SK-N-SH treated with all-trans-retinoic acid at 6 μM for 48 hours (cell line): Measurements from ENCODE around the gene AHCTF1.

Experiments used
- ATAC-seq: fragments of 200-7000 bp; cut with Tn5 transposase; 3 replicates; pipeline ENCODE4 v1.9.1; 2020; ENCODE audit warnings: mild to moderate bottlenecking, moderate library complexity
- ARNTL ChIP-seq: fragments of 450-650 bp; formaldehyde crosslinking; IDR thresholded peaks from 2 replicates; pipeline ENCODE4 v1.5.0; 2020; ENCODE audit warnings: low read depth, mild to moderate bottlenecking, moderate library complexity, borderline replicate concordance
- CREB5 ChIP-seq: fragments of 250-450 bp; sonication (Bioruptor Pico); IDR thresholded peaks from 2 replicates; pipeline ENCODE4 v1.5.1; 2020; ENCODE audit warnings: low read depth, mild to moderate bottlenecking, moderate library complexity
- CSDC2 ChIP-seq: fragments of 250-450 bp; sonication (Bioruptor Pico); IDR thresholded peaks from 2 replicates; pipeline ENCODE4 v1.5.0; 2020; ENCODE audit warnings: mild to moderate bottlenecking, moderate library complexity
- CSRNP3 ChIP-seq: fragments of 250-450 bp; sonication (Bioruptor Pico); IDR thresholded peaks from 2 replicates; pipeline ENCODE4 v1.5.1; 2021; ENCODE audit warnings: mild to moderate bottlenecking, moderate library complexity
- ESRRG ChIP-seq: fragments of 250-450 bp; sonication (Bioruptor Pico); IDR thresholded peaks from 2 replicates; pipeline ENCODE4 v1.6.1; 2021; ENCODE audit warnings: mild to moderate bottlenecking
- GLIS3 ChIP-seq: fragments of 250-450 bp; sonication (Bioruptor Pico); IDR thresholded peaks from 2 replicates; pipeline ENCODE4 v1.5.0; 2020; ENCODE audit warnings: mild to moderate bottlenecking, moderate library complexity
- ISL1 ChIP-seq: fragments of 250-450 bp; sonication (Bioruptor Pico); IDR thresholded peaks from 2 replicates; pipeline ENCODE4 v2.1.2; 2022; ENCODE audit warnings: mild to moderate bottlenecking, moderate library complexity
- OSR1 ChIP-seq: fragments of 250-450 bp; sonication (Bioruptor Pico); IDR thresholded peaks from 2 replicates; pipeline ENCODE4 v1.8.0; 2022; ENCODE audit warnings: moderate library complexity, mild to moderate bottlenecking, inconsistent platforms
- PATZ1 ChIP-seq: fragments of 250-450 bp; sonication (Bioruptor Pico); IDR thresholded peaks from 2 replicates; pipeline ENCODE4 v1.8.0; 2020; ENCODE audit warnings: mild to moderate bottlenecking, moderate library complexity, borderline replicate concordance
- PPARA ChIP-seq: fragments of 250-450 bp; sonication (Bioruptor Pico); IDR thresholded peaks from 2 replicates; pipeline ENCODE4 v1.5.0; 2020; ENCODE audit warnings: mild to moderate bottlenecking, borderline replicate concordance
- SNAI2 ChIP-seq: fragments of 250-450 bp; sonication (Bioruptor Pico); IDR thresholded peaks from 2 replicates; pipeline ENCODE4 v1.5.0; 2020; ENCODE audit warnings: mild to moderate bottlenecking, moderate library complexity
- TCF4 ChIP-seq: fragments of 250-450 bp; sonication (Bioruptor Pico); IDR thresholded peaks from 2 replicates; pipeline ENCODE4 v1.8.0; 2021; ENCODE audit warnings: mild to moderate bottlenecking, moderate library complexity, borderline replicate concordance
- TOX ChIP-seq: fragments of 250-450 bp; sonication (Bioruptor Pico); IDR thresholded peaks from 2 replicates; pipeline ENCODE4 v1.8.0; 2021; ENCODE audit warnings: mild to moderate bottlenecking, moderate library complexity, borderline replicate concordance
- ZC3H10 ChIP-seq: fragments of 250-450 bp; sonication (Bioruptor Pico); IDR thresholded peaks from 2 replicates; pipeline ENCODE4 v1.5.1; 2021; ENCODE audit warnings: mild to moderate bottlenecking, moderate library complexity
- ZFP30 ChIP-seq: fragments of 450-650 bp; formaldehyde crosslinking; IDR thresholded peaks from 2 replicates; pipeline ENCODE4 v1.5.0; 2022; ENCODE audit warnings: mild to moderate bottlenecking, moderate library complexity
- ZNF565 ChIP-seq: fragments of 450-650 bp; formaldehyde crosslinking; conservative IDR thresholded peaks from 2 replicates; pipeline ENCODE4 v1.5.0; 2020; ENCODE audit warnings: low read depth, mild to moderate bottlenecking, moderate library complexity
- ZNF70 ChIP-seq: fragments of 450-650 bp; formaldehyde crosslinking; IDR thresholded peaks from 2 replicates; pipeline ENCODE4 v1.5.0; 2020; ENCODE audit warnings: mild to moderate bottlenecking, moderate library complexity
- TF ChIP-seq, protein P1 (sequence below): fragments of 250-450 bp; sonication (Bioruptor Pico); IDR thresholded peaks from 2 replicates; pipeline ENCODE4 v1.5.0; 2020; ENCODE audit warnings: mild to moderate bottlenecking, moderate library complexity
- TF ChIP-seq, protein P2 (sequence below): fragments of 250-450 bp; sonication (Bioruptor Pico); IDR thresholded peaks from 2 replicates; pipeline ENCODE4 v1.8.0; 2021; ENCODE audit warnings: low read depth, mild to moderate bottlenecking, moderate library complexity, borderline replicate concordance

The AHCTF1 gene

DNA sequence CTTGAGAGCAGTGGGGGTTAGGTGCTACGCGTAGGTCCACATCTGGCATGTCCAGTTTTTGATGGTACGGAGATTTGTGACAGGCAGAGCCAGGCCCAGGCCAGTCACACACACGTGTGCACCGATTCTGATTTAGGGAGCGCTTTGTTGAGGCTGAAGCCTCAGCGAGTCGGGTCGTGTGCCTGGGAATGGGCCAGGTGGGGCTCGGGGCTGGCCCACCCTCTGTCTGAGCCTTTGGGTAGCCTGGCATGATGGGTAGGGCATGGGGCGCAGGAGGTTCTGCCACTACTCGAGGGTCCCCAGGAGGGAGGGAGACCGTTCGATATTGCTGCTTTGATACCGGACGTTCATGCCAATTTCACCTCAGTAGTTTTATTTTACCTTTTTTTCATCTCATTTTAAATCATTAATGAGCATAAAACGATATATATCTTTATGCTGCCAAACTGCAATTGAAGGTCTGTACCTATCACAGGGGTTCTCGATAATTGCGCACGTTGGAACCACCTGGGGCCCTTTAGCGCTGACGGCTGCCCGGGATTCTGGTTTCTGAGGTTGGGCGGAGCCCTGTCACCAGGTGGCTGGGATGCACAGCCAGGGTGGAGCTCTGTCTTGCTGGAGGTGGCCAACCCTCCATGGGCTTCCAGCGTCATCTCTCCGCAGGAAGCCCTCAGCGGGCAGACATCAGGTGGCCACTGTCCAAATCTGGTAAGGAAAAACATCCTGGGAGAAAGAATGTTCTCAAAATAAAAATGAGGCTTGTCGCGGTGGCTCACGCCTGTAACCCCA is 135.6 kb downstream of the AHCTF1 start:
- ATAC-seq = no peak
- TF ChIP-seq ZC3H10 (CRISPR knock-in tag) = no peak

GRCh38 chr1:246794828-246795671 is 136.7 kb downstream of the AHCTF1 start:
- peak; percentile 10 for ATAC-seq
- no peak for TF ChIP-seq CSRNP3 (CRISPR knock-in tag)
- TF ChIP-seq ESRRG (CRISPR knock-in tag) = no peak
- no peak for TF ChIP-seq ZFP30
- no peak for TF ChIP-seq GLIS3 (CRISPR knock-in tag)
- TF ChIP-seq OSR1 (CRISPR knock-in tag) = no peak
- no peak for TF ChIP-seq ISL1
- TF ChIP-seq TOX (CRISPR knock-in tag) = no peak
- TF ChIP-seq ZNF565 (CRISPR knock-in tag) = no peak
- TF ChIP-seq, protein P1, sequence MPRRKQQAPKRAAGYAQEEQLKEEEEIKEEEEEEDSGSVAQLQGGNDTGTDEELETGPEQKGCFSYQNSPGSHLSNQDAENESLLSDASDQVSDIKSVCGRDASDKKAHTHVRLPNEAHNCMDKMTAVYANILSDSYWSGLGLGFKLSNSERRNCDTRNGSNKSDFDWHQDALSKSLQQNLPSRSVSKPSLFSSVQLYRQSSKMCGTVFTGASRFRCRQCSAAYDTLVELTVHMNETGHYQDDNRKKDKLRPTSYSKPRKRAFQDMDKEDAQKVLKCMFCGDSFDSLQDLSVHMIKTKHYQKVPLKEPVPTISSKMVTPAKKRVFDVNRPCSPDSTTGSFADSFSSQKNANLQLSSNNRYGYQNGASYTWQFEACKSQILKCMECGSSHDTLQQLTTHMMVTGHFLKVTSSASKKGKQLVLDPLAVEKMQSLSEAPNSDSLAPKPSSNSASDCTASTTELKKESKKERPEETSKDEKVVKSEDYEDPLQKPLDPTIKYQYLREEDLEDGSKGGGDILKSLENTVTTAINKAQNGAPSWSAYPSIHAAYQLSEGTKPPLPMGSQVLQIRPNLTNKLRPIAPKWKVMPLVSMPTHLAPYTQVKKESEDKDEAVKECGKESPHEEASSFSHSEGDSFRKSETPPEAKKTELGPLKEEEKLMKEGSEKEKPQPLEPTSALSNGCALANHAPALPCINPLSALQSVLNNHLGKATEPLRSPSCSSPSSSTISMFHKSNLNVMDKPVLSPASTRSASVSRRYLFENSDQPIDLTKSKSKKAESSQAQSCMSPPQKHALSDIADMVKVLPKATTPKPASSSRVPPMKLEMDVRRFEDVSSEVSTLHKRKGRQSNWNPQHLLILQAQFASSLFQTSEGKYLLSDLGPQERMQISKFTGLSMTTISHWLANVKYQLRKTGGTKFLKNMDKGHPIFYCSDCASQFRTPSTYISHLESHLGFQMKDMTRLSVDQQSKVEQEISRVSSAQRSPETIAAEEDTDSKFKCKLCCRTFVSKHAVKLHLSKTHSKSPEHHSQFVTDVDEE (CRISPR knock-in tag) = no peak
- no peak for TF ChIP-seq ARNTL
- no peak for TF ChIP-seq PATZ1 (CRISPR knock-in tag)
- TF ChIP-seq ZNF70 (CRISPR knock-in tag) = no peak
- TF ChIP-seq PPARA (CRISPR knock-in tag) = no peak
- TF ChIP-seq, protein P2, sequence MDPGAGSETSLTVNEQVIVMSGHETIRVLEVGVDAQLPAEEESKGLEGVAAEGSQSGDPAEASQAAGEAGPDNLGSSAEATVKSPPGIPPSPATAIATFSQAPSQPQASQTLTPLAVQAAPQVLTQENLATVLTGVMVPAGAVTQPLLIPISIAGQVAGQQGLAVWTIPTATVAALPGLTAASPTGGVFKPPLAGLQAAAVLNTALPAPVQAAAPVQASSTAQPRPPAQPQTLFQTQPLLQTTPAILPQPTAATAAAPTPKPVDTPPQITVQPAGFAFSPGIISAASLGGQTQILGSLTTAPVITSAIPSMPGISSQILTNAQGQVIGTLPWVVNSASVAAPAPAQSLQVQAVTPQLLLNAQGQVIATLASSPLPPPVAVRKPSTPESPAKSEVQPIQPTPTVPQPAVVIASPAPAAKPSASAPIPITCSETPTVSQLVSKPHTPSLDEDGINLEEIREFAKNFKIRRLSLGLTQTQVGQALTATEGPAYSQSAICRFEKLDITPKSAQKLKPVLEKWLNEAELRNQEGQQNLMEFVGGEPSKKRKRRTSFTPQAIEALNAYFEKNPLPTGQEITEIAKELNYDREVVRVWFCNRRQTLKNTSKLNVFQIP (CRISPR knock-in tag) = no peak
- no peak for TF ChIP-seq CSDC2 (CRISPR knock-in tag)
- no peak for TF ChIP-seq CREB5 (CRISPR knock-in tag)
- TF ChIP-seq TCF4 (CRISPR knock-in tag) = no peak
- no peak for TF ChIP-seq SNAI2
- TF ChIP-seq, all 23 proteins: peak for 0
